H7 (cell line): Measurements from ENCODE around the gene TNRC6C. TPM values are rescaled to one million over a fixed set of nuclear protein-coding genes. Genes with fewer than 3 reads are reported as not detected.
"Not testable (repeated sequence)": the region's sequence is repeated elsewhere in the genome, so short reads cannot be mapped to it uniquely, and the experiment has no call there.

Experiments
- DNase-seq: peaks from one replicate; pipeline ENCODE4 v3.0.0; 2012
- H3K27me3 ChIP-seq: 2 replicates; pipeline ENCODE4 v1.6.0; 2011; ENCODE audit warnings: mild to moderate bottlenecking, low read length; ENCODE audit not compliant: control insufficient read depth, insufficient read depth
- H3K36me3 ChIP-seq: replicated peaks from 2 replicates; pipeline ENCODE4 v1.5.1; 2011; ENCODE audit warnings: low read length; ENCODE audit not compliant: control insufficient read depth, insufficient read depth
- H3K4me3 ChIP-seq: 2 replicates; pipeline ENCODE4 v1.5.1; 2011; ENCODE audit warnings: low read depth, mild to moderate bottlenecking, control low read depth, low read length, moderate library complexity; ENCODE audit not compliant: insufficient read depth
- total RNA-seq: library from RNA; depleted of rRNA; stranded (reverse); fragments of >200 nt; shearing (Covaris generic); gene quantifications from 2 replicates; pipeline ENCODE4 v1.2.3, GENCODE V29; 2014

TNRC6C gene
- total RNA-seq, 1 experiment from 2014 or later, result 8.9 TPM

- Histone ChIP-seq H3K4me3 (no peak overlapping the region), H3K27me3 (peaks cover 2% of the 10 kb centered on the region), H3K36me3 (no peaks in the 10 kb centered on the region)
- DNase-seq, result no peak
Observed at GRCh38 chr17:77927777-77928518, 30.6 kb upstream of the TNRC6C start.

GRCh38 chr17:77928519-77929179 is 29.9 kb upstream of the TNRC6C start:
- Histone ChIP-seq H3K27me3 (peaks cover 2% of the 10 kb centered on the region), H3K4me3 (no peak overlapping the region), H3K36me3 (no peaks in the 10 kb centered on the region)
- peak; percentile 54 for DNase-seq

GRCh38 chr17:77929180-77929564 is 29.3 kb upstream of the TNRC6C start:
- Histone ChIP-seq H3K36me3 (no peaks in the 10 kb centered on the region), H3K27me3 (no peaks in the 10 kb centered on the region; the same call in none of the 2 replicates)
- no peak for DNase-seq

GRCh38 chr17:77929871-77930436 is 28.5 kb upstream of the TNRC6C start:
- no peaks in the 10 kb centered on the region for H3K36me3 ChIP-seq
- H3K27me3 ChIP-seq, result no peaks in the 10 kb centered on the region; the same call in none of the 2 replicates
- H3K4me3 ChIP-seq, result no peak overlapping the region
- no peak for DNase-seq

More at GRCh38 chr17:77929180-77929564, 29.3 kb upstream of the TNRC6C start:
- H3K4me3 ChIP-seq, result no peak overlapping the region

- Histone ChIP-seq H3K27me3 (no peaks in the 10 kb centered on the region; the same call in 1 of the 2 replicates), H3K36me3 (no peaks in the 10 kb centered on the region), H3K4me3 (no peak overlapping the region)
- peak; percentile 70 for DNase-seq
Observed at GRCh38 chr17:77930780-77931768, 27.4 kb upstream of the TNRC6C start.

- no peak overlapping the region for H3K4me3 ChIP-seq
- DNase-seq, result peak; percentile 56
- H3K36me3 ChIP-seq, result no peaks in the 10 kb centered on the region
- H3K27me3 ChIP-seq, result no peaks in the 10 kb centered on the region; the same call in 1 of the 2 replicates
Observed at GRCh38 chr17:77933777-77934398, 24.6 kb upstream of the TNRC6C start.

- no peak for DNase-seq
- H3K27me3 ChIP-seq, result no peaks in the 10 kb centered on the region
- no peak overlapping the region for H3K4me3 ChIP-seq
- no peaks in the 10 kb centered on the region for H3K36me3 ChIP-seq
Observed at GRCh38 chr17:77935121-77935571, 23.4 kb upstream of the TNRC6C start.

GRCh38 chr17:77935744-77936143 is 22.8 kb upstream of the TNRC6C start:
- not testable (repeated sequence) for H3K4me3 ChIP-seq

GRCh38 chr17:77936881-77937280 is 21.6 kb upstream of the TNRC6C start:
- H3K4me3 ChIP-seq, result no peak overlapping the region
- no peaks in the 10 kb centered on the region for H3K36me3 ChIP-seq
- no peaks in the 10 kb centered on the region for H3K27me3 ChIP-seq
- no peak for DNase-seq

More at GRCh38 chr17:77935744-77936143, 22.8 kb upstream of the TNRC6C start:
- DNase-seq, H3K27me3 ChIP-seq, H3K36me3 ChIP-seq: not testable (repeated sequence)

- Histone ChIP-seq H3K27me3 (no peaks in the 10 kb centered on the region), H3K36me3 (no peaks in the 10 kb centered on the region), H3K4me3 (no peak overlapping the region)
- no peak for DNase-seq
Observed at GRCh38 chr17:77941004-77941403, 17.5 kb upstream of the TNRC6C start.

GRCh38 chr17:77942112-77942988 is 16.2 kb upstream of the TNRC6C start:
- H3K36me3 ChIP-seq, result no peaks in the 10 kb centered on the region
- no peaks in the 10 kb centered on the region for H3K27me3 ChIP-seq
- DNase-seq, result no peak
- H3K4me3 ChIP-seq, result no peak overlapping the region

- Histone ChIP-seq H3K4me3 (no peak overlapping the region), H3K27me3 (no peaks in the 10 kb centered on the region), H3K36me3 (no peaks in the 10 kb centered on the region)
- DNase-seq, result no peak
Observed at GRCh38 chr17:77943971-77944370, 14.5 kb upstream of the TNRC6C start.
